HG02884 (cell line): ENCODE data around the gene TCEAL6.
"Not testable (repeated sequence)": the region's sequence is repeated elsewhere in the genome, so short reads cannot be mapped to it uniquely, and the experiment has no call there.

Source experiments
- ATAC-seq: cut with Tn5 transposase; IDR thresholded peaks from one replicate; pipeline ENCODE4 v1.9.1; 2021; ENCODE audit warnings: mild to moderate bottlenecking, moderate library complexity; ENCODE audit not compliant: unreplicated experiment

Gene TCEAL6

DNA sequence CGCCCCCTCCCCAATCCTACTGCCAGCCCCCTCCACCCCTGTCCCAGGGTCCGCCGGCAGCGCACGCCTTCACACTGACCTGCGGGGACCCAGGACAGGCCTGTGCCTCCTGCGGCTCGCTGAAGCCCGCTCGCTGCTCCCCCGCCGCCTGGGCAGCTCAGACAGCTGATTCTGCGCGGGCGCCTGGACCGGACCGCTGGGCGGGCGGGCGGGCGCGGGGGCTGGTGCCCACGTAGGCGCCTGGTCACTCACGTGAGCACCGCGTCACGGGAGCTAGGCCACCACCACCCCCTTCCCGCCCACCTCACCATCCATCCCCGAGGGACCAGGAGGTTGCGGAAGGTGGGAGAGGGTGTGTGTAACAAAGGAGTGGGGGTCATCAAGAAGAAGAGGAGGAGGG is at the start of gene TCEAL6:
Gene TCEAL6, minus strand, starts transcription at position 208 of the 400 bp plus-strand sequence.
- ATAC-seq = not testable (repeated sequence)

DNA sequence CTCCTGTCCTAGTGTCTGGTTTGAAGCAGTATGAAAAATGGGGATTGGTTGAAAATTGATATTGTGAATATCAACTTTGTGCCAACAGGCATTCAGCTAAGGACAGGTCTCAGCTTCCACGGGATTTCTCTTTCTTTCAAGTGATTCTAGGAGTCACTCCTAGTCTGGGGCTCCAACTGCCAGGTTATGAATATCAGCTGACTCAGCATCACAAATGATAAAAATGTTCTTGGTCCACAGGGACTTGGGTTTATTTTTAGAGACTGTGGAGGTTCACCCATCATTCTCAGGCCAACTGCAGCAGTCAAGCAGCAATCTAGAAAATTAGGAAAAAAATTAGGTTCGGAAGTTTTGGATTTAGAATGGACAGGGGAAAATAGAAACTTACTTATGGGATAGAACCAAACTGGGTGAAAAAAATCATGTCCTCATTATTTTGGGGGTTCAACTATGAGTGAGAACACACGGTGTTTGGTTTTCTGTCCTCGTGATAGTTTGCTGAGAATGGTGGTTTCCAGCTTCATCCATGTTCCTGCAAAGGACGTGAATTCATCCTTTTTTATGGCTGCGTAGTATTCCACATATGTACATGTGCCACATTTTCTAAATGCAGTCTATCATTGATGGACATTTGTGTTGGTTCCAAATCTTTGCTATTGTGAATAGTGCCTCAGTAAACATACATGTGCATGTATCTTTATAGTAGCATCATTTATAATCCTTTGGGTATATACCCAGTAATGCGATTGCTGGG is 43.9 kb upstream of the TCEAL6 start:
- no peak for ATAC-seq

DNA sequence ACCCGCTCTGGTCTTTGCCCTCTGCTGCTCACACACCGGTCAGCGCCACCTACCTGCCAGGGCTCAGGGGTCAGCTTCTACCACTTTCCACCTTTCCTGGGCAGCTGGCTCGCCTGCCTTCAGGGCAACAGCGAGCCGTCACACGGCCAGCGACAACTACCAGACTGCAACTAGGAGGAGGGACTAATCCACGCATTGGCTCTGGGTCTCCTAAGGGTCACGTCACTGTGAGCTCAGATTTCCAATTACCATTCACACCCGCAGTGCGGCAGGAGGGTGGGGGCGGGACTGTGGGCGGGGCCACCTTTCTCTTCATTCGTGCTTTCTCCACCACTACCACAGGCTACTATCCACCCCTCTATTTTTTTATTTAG is 13.5 kb upstream of the TCEAL6 start, which contains the start of gene BEX5:
Gene BEX5, minus strand, starts transcription at position 172 of the 374 bp plus-strand sequence. CDS start 1,712 bp downstream, outside the sequence.
- ATAC-seq = peak; percentile 81

DNA sequence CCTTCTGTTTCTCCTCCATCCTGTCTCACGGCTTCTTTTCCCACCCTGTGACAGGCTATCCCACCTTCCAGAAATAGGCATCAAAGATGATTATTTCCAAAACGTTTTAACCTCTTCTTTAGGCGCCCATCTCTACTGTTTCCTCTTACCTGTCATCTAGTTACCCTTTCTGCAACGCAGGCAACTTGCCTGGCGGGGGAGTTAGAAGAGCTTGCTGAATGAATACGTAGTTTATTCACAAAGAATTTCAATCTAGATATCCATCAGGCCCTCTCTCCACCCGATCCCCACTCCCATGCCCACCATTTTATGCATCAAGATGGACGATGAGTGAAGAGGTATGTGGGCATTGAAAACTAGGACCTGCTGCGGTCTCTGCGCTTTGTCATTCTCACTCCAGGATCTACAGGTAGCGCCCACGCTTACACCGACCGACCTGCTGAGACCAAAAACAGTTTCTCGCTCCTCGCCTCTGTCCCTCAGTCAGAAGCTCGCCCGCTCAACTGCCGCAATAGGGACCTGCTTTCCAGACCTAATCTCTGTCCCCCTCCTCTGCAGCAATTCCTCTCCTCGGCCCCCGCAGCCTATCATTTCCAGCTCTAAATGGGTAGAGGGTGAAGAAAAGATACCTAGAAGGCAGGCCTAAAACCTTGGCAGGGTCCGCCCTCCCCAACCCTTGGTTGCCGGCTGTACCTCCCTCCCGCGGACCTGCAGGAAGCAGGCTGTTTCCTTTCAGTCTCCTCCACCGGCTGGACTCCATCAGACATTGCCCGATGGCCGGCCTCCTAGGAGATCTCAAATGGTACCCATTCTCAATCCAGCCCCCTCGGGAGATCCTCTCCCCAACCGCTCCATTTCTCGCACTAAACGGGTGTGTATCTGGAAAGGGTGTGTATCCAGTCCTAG is 12.9 kb upstream of the TCEAL6 start:
- ATAC-seq = peak; percentile 33

DNA sequence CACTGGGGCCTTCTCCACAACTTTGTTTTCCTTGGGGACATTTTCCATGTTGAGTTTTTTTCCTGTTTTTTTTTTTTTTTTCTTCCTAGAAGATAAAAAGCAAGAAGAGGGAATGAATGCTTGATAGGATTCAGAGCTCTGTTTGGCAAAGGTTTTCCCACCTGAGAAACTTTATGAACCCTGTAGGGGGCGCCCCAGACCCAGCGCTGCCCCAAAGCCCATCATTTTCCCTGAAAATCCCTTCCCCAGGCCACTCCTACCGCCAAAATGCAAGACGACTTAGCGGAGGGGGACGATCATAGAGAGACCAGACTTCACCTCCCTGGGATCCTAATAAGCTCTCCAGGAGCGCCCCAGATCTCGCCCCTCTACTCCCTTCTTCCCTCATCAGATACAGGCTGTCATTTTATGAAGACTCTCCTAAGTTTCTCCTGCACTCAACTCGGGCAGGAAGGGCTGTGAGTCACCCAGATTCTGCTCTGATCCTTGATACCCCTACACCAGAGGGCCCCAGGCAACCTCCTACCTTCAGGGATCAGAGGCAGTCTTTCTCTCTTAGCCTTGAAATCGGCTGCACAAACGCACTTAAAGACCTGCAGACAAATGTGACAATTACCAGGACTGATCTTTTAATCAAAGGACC is 12.1 kb upstream of the TCEAL6 start:
- no peak for ATAC-seq

DNA sequence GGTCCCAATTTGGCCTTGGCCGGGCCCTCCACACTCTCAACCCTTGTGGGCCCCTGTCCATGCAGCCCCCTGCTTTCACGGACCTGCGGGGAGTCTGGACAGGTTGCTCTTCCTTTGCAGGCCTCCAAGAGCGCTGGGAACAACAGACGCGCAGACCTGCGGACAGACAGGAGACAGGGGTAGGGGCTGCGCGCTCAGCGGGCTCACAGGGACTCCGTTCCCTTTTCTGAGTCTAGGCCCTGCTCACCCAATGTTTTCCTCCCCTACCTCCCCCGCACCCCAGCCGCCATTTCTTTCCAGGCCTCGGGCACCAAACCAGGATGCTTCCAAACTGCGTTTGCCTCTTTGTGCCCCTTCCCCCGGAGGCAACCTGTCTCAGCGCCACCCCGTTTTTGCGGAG is 650 bp downstream of the TCEAL6 start:
- not testable (repeated sequence) for ATAC-seq

DNA sequence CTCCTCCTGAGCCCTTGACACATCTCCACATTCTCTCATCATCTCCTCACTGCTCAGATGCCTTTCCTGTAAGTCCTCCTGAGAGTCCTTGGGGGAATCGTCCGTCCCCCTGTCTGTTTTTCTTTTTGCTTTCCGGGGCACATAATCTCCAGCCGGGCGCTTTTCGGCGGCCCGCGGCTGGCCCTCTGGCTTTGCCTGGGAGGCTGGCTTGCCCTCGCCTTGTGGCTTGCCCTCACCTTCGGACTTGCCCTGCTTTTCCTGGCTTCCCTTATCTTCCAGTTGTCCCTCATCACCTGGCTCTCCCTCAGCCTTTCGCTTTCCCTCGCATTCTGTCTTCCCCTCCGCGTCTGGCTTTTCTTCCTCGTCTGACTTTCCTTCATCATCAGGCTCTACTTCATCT is 1.4 kb downstream of the TCEAL6 start:
- not testable (repeated sequence) for ATAC-seq

DNA sequence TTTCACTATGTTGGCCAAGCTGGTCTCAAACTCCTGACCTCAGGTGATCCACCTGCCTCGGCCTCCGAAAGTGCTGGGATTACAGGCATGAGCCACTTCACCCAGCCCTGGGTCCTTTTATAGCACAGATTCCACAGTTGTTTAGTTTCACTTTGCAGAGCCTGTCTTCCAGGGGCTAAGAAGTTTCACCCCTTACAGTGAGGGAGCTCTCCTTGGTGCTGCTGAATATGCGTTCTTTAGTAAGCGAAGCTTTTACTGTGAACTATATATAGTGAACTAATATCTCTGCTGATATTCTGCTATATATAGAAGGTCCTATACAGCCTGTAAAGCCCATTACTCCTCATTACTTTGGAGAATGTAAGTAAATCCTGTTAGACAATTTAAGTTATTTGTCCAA is 4.2 kb downstream of the TCEAL6 start:
- ATAC-seq = no peak

DNA sequence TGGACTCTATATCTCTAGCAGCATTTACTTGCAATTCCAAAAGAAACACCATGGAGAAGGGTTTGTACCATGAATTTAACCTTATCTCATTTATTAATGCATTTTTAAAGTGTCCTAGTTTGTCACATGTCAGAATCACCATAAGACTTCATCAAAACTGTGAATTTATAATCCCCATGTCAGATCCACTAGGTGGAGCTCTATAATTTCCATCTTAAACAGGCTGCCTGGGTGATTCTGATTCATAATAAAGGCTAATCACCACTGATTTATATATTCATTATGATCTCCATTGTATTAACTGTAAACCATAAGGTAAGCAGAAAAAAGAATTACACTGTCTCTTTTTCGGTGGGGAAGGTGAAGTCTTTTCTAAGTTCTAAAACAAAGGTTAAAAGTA is 12.8 kb downstream of the TCEAL6 start:
- ATAC-seq = no peak

DNA sequence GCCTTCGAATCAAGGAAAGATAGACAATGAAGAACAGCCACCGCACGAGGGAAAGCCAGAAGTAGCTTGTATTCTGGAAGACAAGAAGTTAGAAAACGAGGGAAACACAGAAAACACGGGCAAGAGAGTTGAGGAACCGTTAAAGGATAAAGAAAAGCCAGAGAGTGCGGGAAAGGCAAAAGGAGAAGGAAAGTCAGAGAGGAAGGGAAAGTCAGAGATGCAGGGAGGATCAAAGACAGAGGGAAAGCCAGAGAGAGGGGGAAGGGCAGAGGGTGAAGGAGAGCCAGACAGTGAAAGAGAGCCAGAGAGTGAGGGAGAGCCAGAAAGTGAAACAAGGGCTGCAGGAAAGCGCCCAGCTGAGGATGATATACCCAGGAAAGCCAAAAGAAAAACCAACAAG is 15.4 kb downstream of the TCEAL6 start:
- no peak for ATAC-seq

DNA sequence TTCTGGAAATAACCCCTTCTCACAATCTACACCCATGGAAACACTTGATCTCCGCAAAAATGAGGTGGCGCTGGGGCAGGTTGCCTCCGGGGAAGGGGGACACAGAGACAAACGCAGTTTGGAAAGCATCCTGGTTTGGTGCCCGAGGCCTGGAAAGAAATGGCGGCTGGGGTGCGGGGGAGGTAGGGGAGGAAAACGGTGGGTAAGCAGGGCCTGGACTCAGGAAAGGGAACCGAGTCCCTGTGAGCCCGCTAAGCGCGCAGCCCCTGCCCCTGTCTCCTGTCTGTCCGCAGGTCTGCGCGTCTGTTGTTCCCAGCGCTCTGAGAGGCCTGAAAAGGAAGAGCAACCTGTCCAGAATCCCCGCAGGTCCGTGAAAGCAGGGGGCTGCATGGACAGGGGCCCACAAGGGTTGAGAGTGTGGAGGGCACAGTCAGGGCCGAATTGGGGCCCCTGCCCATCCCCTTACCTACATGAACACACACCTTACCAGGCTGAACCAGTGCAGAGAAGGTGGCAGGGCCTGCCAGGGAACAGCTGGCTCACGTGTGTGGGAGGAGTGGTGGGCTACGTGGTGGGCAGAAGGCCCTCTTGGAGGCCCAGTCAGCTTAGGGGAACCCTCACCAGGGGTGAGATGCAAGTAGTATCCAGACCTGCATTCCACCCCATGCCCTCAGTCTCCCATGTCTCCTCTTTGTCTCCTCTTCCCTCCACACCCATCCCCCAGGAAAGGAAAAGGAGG is 16.0 kb downstream of the TCEAL6 start:
- not testable (repeated sequence) for ATAC-seq

DNA sequence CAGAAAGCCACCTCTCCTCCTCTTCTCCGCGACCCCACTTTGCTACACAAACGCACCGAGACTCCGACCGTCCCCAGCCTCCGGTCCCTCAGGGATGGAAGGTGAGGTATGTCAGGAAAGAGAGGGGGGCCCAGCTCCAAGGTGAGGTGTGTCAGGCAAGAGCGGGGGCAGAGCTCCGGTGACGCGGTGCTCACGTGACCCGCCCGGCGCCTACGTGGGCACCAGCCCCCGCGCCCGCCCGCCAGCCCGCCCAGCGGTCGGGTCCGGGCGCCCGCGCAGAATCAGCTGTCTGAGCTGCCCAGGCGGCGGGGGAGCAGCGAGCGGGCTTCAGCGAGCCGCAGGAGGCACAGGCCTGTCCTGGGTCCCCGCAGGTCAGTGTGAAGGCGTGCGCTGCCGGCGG is 16.8 kb downstream of the TCEAL6 start, which contains the start of gene TCEAL2:
Gene TCEAL2, plus strand, starts transcription at position 244 of the 400 bp plus-strand sequence. CDS start 1,152 bp downstream, outside the sequence.
- ATAC-seq = not testable (repeated sequence)

DNA sequence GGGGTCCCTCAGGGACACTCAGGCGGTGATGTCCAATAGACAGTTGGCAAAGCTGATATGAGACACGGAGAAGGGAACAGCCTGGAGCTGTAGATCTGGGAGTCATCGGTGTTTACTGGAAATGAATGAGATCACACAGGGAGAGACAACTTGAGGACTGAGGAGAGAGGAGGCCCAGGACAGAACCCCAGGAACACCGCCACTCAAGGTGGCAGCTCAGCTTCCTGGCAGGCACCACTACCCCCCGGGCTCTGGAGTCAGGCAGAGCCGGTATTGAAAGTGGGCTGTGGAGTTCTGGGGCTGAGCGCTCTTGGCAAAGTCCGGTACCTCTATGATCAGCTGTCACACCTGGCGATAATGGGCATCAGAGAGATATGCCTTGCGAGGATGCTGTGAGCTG is 17.3 kb downstream of the TCEAL6 start:
- ATAC-seq = not testable (repeated sequence)

DNA sequence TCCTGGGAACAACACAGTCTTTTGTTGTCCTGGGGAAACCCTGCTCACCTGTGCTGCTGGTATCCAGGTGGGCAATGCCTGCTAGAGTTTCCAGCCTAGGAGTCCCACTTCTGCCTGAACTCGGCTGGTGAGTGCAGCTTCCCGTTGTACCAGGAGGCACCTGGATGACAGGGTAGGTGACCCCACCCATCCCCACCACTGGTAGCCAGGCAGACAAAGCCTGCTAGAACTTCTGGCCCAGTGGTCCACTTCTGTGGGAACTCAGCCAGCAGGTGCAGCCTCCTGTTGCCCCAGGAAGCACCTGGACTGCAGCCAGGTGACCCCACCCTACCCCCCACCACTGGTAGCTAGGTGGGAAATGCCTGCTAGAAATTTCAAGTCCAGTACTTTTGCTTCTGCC is 26.5 kb downstream of the TCEAL6 start:
- no peak for ATAC-seq

DNA sequence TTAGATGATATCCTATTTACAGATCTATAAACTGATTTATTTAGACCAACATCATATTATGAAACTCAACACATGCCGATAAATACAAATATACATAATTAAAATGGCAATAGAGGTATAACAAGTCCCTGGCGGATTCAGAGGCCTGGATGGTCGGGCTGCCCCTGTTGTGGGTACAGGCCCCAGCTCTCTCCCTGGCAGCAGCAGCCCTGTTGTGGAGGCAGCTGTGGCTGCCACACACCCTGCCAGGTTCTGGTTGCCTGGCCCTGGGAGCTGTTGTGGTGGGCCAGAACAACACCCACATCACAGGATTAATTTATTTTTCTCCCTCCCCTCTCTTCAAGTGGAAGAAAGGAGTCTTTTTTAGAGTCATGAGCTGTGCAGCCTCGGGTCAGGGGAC is 28.9 kb downstream of the TCEAL6 start:
- ATAC-seq = no peak
